ENCODE data around the gene PWWP2B.

DNA sequence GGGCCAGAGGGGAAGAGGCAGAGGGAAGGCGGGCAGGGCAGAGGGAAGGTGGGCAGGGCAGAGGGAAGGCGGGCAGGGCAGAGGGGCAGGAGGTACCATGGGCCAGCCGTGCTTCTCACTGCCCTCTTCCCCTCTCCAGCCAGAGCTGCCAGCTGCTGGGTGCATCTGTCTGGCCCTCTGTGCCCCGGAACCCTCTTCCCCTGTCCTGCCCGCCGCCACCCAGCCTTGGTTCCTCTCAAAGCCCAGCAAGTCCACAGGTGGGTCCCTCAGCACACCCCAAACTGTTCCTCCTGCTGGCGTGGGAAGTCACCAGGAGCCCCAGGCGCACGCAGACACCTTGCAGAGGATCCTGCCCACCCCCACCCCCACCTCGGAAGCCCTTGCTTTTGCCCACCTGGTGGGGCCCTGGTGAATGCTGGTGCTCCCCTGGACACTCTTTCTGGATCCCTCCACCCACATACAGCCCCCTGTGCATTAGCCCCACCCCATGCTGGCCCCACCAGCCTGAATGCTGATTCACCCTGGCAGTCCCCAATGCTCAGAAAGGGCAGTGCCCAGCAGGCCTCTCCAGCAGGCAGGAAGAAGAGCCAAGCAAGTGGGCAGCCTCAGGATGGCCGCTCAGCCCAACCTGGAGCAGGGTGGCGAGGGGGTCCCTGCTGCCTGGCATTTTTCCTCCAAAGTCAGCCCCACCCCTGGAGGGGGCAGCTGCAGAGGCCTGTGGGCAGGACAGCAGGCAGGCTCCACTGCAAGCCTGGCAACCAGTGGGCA lies 1.9 kb upstream of the PWWP2B start:
- TF ChIP-seq POLR2AphosphoS5 (IDR thresholded peaks at IDR 0.05; ENCODE audit: low read depth, low read length): no peak
- no peak for TF ChIP-seq POLR2A (IDR thresholded peaks at IDR 0.05; ENCODE audit: low read depth, low read length)

Measured in GM12891 (cell line).